ENCODE results near the gene HECTD4. TPM values are rescaled to one million over a fixed set of nuclear protein-coding genes. Genes with fewer than 3 reads are reported as not detected.

Gene HECTD4
- total RNA-seq, 2 experiments from 2014 or later: 34.5 to 62.4 TPM

- intact Hi-C loops (cut with micrococcal nuclease; ENCODE audit: unreplicated experiment): no loop called here
- Histone ChIP-seq H3K4me3 (ENCODE audit: low read depth, low read length, poor library complexity, severe bottlenecking) (no peak overlapping the region), H3K27ac (ENCODE audit: low read depth, low read length, poor library complexity, severe bottlenecking) (no peak overlapping the region), H3K4me2 (ENCODE audit: low read length) (no peak overlapping the region), H3K36me3 (ENCODE audit: insufficient read depth, low read length) (no peaks in the 10 kb centered on the region), H3K9me2 (ENCODE audit: insufficient read depth, low read length) (no peaks in the 10 kb centered on the region), H3K79me2 (ENCODE audit: insufficient read depth, low read depth, low read length) (no peaks in the 10 kb centered on the region), H3K9me3 (ENCODE audit: low read length) (no peaks in the 10 kb centered on the region), H3K4me1 (ENCODE audit: insufficient read depth, low read length, poor library complexity, severe bottlenecking) (no peaks in the 10 kb centered on the region), H4K20me1 (ENCODE audit: insufficient read depth, low read length) (no peaks in the 10 kb centered on the region), H2AFZ (ENCODE audit: low read length) (no peak overlapping the region)
- CTCF ChIA-PET (ENCODE audit: unreplicated experiment): no interaction called here
- no peak for DNase-seq (ENCODE audit: low spot score)
- POLR2A ChIA-PET: interaction anchor here (0.7 kb wide), 1 partner anchor 235 kb away, joined by 8 read pairs; no protein-coding TSS in a partner anchor
- BruUV-seq (replicated peaks): TSS peak; percentile 32
- no peak for TF ChIP-seq CTCF (conservative IDR thresholded peaks at IDR 0.05; ENCODE audit: low read length)
Measured at GRCh38 chr12:112333019-112333418, 49.2 kb downstream of the HECTD4 start.

GRCh38 chr12:112331886-112332285, 50.3 kb downstream of the HECTD4 start:
- H3K36me3 ChIP-seq (ENCODE audit: insufficient read depth, low read length): no peaks in the 10 kb centered on the region
- no peak for TF ChIP-seq CTCF (conservative IDR thresholded peaks at IDR 0.05; ENCODE audit: low read length)
- TF ChIP-seq EZH2phosphoT487 (IDR thresholded peaks at IDR 0.05; ENCODE audit: borderline replicate concordance, low read depth, low read length): no peak
- ChIA-PET CTCF (ENCODE audit: unreplicated experiment) (no interaction called here), POLR2A (interaction anchor here (0.7 kb wide), 1 partner anchor 279 kb away, joined by 3 read pairs; no protein-coding TSS in a partner anchor)
- H3K4me3 ChIP-seq (ENCODE audit: low read depth, low read length, poor library complexity, severe bottlenecking): no peak overlapping the region
- no peaks in the 10 kb centered on the region for H3K79me2 ChIP-seq (ENCODE audit: insufficient read depth, low read depth, low read length)
- H3K27ac ChIP-seq (ENCODE audit: low read depth, low read length, poor library complexity, severe bottlenecking): no peak overlapping the region
- no peak overlapping the region for H3K4me2 ChIP-seq (ENCODE audit: low read length)
- H4K20me1 ChIP-seq (ENCODE audit: insufficient read depth, low read length): no peaks in the 10 kb centered on the region
- H2AFZ ChIP-seq (ENCODE audit: low read length): no peak overlapping the region
- H3K9me2 ChIP-seq (ENCODE audit: insufficient read depth, low read length): no peaks in the 10 kb centered on the region
- no peak for DNase-seq (ENCODE audit: low spot score)
- BruUV-seq (replicated peaks): no TSS peak
- no peaks in the 10 kb centered on the region for H3K9me3 ChIP-seq (ENCODE audit: low read length)
- intact Hi-C loops (cut with micrococcal nuclease; ENCODE audit: unreplicated experiment): no loop called here
- no peaks in the 10 kb centered on the region for H3K4me1 ChIP-seq (ENCODE audit: insufficient read depth, low read length, poor library complexity, severe bottlenecking)

- Histone ChIP-seq H3K9me2 (ENCODE audit: insufficient read depth, low read length) (no peaks in the 10 kb centered on the region), H3K36me3 (ENCODE audit: insufficient read depth, low read length) (no peaks in the 10 kb centered on the region), H3K27ac (ENCODE audit: low read depth, low read length, poor library complexity, severe bottlenecking) (no peak overlapping the region), H3K4me2 (ENCODE audit: low read length) (no peak overlapping the region), H3K79me2 (ENCODE audit: insufficient read depth, low read depth, low read length) (no peaks in the 10 kb centered on the region), H3K9me3 (ENCODE audit: low read length) (no peaks in the 10 kb centered on the region), H3K4me3 (ENCODE audit: low read depth, low read length, poor library complexity, severe bottlenecking) (no peak overlapping the region), H3K4me1 (ENCODE audit: insufficient read depth, low read length, poor library complexity, severe bottlenecking) (no peaks in the 10 kb centered on the region), H4K20me1 (ENCODE audit: insufficient read depth, low read length) (no peaks in the 10 kb centered on the region), H2AFZ (ENCODE audit: low read length) (no peak overlapping the region)
- TF ChIP-seq CTCF (conservative IDR thresholded peaks at IDR 0.05; ENCODE audit: low read length): no peak
- no peak for TF ChIP-seq EZH2phosphoT487 (IDR thresholded peaks at IDR 0.05; ENCODE audit: borderline replicate concordance, low read depth, low read length)
- intact Hi-C loops (cut with micrococcal nuclease; ENCODE audit: unreplicated experiment): no loop called here
- no peak for DNase-seq (ENCODE audit: low spot score)
- ChIA-PET CTCF (ENCODE audit: unreplicated experiment) (no interaction called here), POLR2A (no interaction called here)
- no TSS peak for BruUV-seq (replicated peaks)
Measured at GRCh38 chr12:112330706-112331105, 51.5 kb downstream of the HECTD4 start.
